Left ventricle myocardium inferior (tissue), 1 donor: Measurements from ENCODE around the gene ACSBG1. TPM values are rescaled to one million over a fixed set of nuclear protein-coding genes. Genes with fewer than 3 reads are reported as not detected.

Experiments
- DNase-seq: peaks from one replicate; pipeline ENCODE4 v3.0.0-alpha.2; 2020
- H3K27ac ChIP-seq: fragments of 200-600 bp; replicated peaks from 2 replicates; pipeline ENCODE4 v1.8.0; 2021
- H3K27me3 ChIP-seq: fragments of 200-600 bp; 2 replicates; pipeline ENCODE4 v1.8.0; 2021; ENCODE audit warnings: low read depth
- H3K36me3 ChIP-seq: fragments of 200-600 bp; 2 replicates; pipeline ENCODE4 v1.8.0; 2021
- H3K4me1 ChIP-seq: fragments of 200-600 bp; 2 replicates; pipeline ENCODE4 v1.8.0; 2021
- H3K4me3 ChIP-seq: fragments of 200-600 bp; 2 replicates; pipeline ENCODE4 v1.8.0; 2021; ENCODE audit warnings: mild to moderate bottlenecking, moderate library complexity
- H3K9me3 ChIP-seq: fragments of 200-600 bp; replicated peaks from 2 replicates; pipeline ENCODE4 v1.8.0; 2021
- intact Hi-C: fragments of 100-400 bp; cut with micrococcal nuclease; formaldehyde crosslinking; loops from one replicate; pipeline ENCODE4 v1.11.0; 2022
- total RNA-seq: library from RNA; stranded (reverse); fragmentation: NEBNext Ultra II Directional; extraction: Animal tissue kit (Norgen Biotek cat#: 25700); gene quantifications from one replicate; pipeline ENCODE4 v1.2.1, GENCODE V29; 2021
- TF ChIP-seq, protein P1 (sequence below): fragments of 200-600 bp; IDR thresholded peaks from 2 replicates; pipeline ENCODE4 v1.8.0; 2021; ENCODE audit warnings: antibody characterized with exemption, mild to moderate bottlenecking, borderline replicate concordance
- donor health status: DM: no; HTN: yes; CAD: no; lungs with severe emphysema.

The ACSBG1 gene
- total RNA-seq, 1 donor from 2014 or later, result 0.25 TPM

DNA sequence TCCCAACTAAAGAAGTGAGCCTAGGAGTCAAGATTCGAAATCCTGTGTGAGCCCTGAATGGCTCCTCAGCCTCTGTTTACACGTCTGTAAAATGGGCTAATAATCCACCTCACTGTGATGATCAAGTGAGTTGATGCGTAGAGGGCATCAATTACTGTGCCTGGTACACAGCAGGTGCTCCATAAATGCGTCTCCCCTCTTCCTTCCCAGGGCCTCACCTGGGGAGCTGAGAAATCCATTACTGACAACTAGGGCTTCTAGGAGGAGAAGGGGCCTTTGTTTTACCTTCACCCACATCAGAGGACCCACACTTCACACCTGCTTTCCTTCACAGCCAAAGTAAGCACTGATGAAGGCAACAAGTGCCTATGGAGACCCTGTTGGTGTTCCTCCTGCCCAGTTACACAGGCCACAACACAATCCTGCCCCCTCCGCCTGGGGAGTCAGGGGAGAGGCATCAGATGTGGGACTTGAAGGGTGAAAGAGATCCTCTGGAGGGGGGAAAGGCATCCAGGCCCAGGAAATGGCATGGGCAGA, 104.5 kb downstream of the ACSBG1 start:
- no peak for DNase-seq
- no peaks in the 10 kb centered on the region for H3K36me3 ChIP-seq
- H3K4me3 ChIP-seq, result no peak overlapping the region
- intact Hi-C loops, result loop anchor here (5.0 kb wide), 1 partner anchor 112 kb away; no protein-coding TSS in a partner anchor
- TF ChIP-seq, protein P1, sequence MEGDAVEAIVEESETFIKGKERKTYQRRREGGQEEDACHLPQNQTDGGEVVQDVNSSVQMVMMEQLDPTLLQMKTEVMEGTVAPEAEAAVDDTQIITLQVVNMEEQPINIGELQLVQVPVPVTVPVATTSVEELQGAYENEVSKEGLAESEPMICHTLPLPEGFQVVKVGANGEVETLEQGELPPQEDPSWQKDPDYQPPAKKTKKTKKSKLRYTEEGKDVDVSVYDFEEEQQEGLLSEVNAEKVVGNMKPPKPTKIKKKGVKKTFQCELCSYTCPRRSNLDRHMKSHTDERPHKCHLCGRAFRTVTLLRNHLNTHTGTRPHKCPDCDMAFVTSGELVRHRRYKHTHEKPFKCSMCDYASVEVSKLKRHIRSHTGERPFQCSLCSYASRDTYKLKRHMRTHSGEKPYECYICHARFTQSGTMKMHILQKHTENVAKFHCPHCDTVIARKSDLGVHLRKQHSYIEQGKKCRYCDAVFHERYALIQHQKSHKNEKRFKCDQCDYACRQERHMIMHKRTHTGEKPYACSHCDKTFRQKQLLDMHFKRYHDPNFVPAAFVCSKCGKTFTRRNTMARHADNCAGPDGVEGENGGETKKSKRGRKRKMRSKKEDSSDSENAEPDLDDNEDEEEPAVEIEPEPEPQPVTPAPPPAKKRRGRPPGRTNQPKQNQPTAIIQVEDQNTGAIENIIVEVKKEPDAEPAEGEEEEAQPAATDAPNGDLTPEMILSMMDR, result no peak
- no peak overlapping the region for H3K27ac ChIP-seq
- no peaks in the 10 kb centered on the region for H3K9me3 ChIP-seq
- H3K27me3 ChIP-seq, result no peaks in the 10 kb centered on the region
- peaks cover 25% of the 10 kb centered on the region for H3K4me1 ChIP-seq

DNA sequence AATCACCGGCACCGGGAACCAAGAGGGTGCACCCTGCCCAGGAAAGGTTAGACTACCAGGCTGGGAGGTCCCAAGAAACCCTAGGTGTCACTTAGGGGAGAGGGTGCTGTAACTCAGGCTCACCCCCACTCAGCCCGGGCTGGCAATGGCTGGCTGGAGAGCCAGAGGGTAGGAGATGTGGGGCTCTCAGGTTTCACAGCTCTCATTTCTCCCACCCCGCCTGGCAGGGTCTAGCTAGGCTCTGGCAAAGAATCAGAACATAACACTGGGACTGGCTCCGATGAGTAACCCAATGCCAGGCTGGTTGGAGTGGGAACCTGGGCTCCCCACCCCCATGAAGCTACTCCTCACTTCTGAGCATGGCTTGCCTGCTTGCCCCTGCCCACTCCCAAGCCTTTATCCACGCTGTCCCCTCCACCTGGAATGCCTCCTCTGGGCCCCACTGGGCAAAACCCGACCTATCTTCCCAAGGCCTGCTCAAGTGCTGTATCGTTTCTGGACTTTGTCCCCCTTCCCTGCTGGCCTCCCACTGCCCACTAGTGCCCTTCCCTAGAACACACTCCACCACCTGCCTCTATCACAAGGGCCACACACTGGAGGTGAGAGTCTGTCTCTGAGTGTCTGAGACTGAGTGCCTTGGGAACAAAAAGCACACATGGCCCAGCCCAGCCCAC, 105.2 kb downstream of the ACSBG1 start:
- no peak for DNase-seq
- intact Hi-C loops, result no loop called here
- no peak overlapping the region for H3K4me3 ChIP-seq

DNA sequence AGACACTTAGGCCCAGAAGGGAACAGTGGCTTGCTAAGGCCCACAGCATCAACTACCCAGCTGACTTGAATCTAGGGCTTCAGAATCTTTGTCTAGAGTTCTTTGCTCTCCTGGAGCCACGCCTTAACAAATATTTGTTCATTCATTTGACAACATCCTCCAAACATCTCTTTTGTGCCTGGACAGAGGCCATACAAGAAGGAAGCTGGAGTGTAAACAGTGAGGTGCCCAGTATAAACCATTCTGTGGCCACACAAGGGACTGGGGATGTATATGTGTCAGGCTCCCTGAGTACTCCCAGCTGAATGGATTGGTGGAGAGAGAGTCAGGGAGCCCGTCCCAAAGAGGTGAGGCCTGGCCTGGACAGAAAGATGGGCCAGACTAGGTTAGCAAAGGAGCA, 106.5 kb downstream of the ACSBG1 start:
- H3K9me3 ChIP-seq, result no peaks in the 10 kb centered on the region
- no peaks in the 10 kb centered on the region for H3K27me3 ChIP-seq
- TF ChIP-seq, protein P1, result no peak
- no peak overlapping the region for H3K27ac ChIP-seq
- DNase-seq, result no peak
- peaks cover 25% of the 10 kb centered on the region for H3K4me1 ChIP-seq
- no peak overlapping the region for H3K4me3 ChIP-seq
- no peaks in the 10 kb centered on the region for H3K36me3 ChIP-seq
- intact Hi-C loops, result no loop called here

More for the DNA sequence above, 105.2 kb downstream of the ACSBG1 start:
- Histone ChIP-seq H3K36me3 (no peaks in the 10 kb centered on the region), H3K27me3 (no peaks in the 10 kb centered on the region), H3K9me3 (no peaks in the 10 kb centered on the region), H3K4me1 (peaks cover 25% of the 10 kb centered on the region), H3K27ac (no peak overlapping the region)
- TF ChIP-seq, protein P1, result no peak

DNA sequence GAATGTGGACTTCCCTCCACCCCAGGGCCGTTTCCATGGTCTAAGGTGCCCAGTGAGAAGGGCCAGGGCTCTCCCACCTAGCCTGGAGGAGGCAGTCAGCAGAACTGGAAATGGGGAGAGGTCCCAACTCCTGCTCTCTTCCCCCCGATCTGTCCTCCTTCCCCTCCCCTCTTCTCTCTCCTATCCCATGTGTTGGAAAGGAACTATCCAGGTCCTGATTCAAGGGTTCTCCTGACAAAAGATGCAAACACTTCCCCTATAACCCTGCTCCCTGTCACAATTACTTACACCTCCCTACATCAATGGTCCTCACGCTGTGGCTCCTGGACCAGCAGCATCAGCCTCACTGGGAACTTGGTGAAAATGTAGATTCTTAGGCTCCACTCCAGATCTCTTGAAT, 109.1 kb downstream of the ACSBG1 start:
- no peaks in the 10 kb centered on the region for H3K27me3 ChIP-seq
- no peak for DNase-seq
- H3K36me3 ChIP-seq, result no peaks in the 10 kb centered on the region
- intact Hi-C loops, result no loop called here
- peaks cover 6% of the 10 kb centered on the region for H3K4me1 ChIP-seq
- H3K27ac ChIP-seq, result no peak overlapping the region
- no peak overlapping the region for H3K4me3 ChIP-seq
- no peaks in the 10 kb centered on the region for H3K9me3 ChIP-seq
- TF ChIP-seq, protein P1, result no peak

DNA sequence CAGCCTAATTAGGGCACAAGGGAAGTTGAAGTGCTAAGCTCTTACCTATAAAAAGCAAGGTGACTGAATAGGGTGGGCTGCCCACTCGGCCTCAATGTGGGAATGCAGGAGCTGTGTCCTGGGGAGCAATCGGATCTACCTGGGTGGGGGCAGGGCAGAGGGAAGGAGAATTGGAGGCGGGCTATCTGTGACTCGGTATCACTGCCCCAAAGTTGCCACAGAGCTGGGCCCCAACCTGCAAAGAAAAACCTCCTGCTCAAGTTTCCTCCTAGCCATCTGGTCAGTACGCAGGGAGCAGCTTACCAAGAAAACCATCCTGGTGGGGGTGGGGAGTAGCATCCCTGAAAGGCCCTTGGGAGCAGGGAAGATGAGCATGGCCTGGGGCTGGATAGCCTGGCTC, 113.8 kb downstream of the ACSBG1 start:
- Histone ChIP-seq H3K4me1 (no peaks in the 10 kb centered on the region), H3K27me3 (no peaks in the 10 kb centered on the region), H3K27ac (no peak overlapping the region), H3K9me3 (no peaks in the 10 kb centered on the region), H3K4me3 (no peak overlapping the region), H3K36me3 (no peaks in the 10 kb centered on the region)
- DNase-seq, result no peak
- intact Hi-C loops, result no loop called here
- TF ChIP-seq, protein P1, result no peak

Other genes with a start within 250 kb of the ACSBG1 start
- gene TBC1D2B, start 156.9 kb downstream of the ACSBG1 start, total RNA-seq, result 11.7 TPM
- gene SH2D7, start 142.0 kb downstream of the ACSBG1 start, total RNA-seq, result not detected
- gene CIB2, start 103.1 kb downstream of the ACSBG1 start, total RNA-seq, result 26.1 TPM
- 465 TPM for gene IDH3A, start 85.2 kb downstream of the ACSBG1 start, total RNA-seq
- gene DNAJA4, start 30.0 kb upstream of the ACSBG1 start, total RNA-seq, result 115 TPM
- gene SKIC8, start 65.0 kb upstream of the ACSBG1 start, total RNA-seq, result 24.6 TPM
- not detected for gene CRABP1, start 105.8 kb upstream of the ACSBG1 start, total RNA-seq
- 23.6 TPM for gene IREB2, start 203.7 kb upstream of the ACSBG1 start, total RNA-seq